ENCODE data around the gene HS3ST2. TPM values are rescaled to one million over a fixed set of nuclear protein-coding genes. Genes with fewer than 3 reads are reported as not detected.

The HS3ST2 gene
- total RNA-seq, 1 donor from 2014 or later = 1.0 TPM

- no peak for FAIRE-seq
- no peak for TF ChIP-seq EZH2 (IDR thresholded peaks at IDR 0.05; ENCODE audit: insufficient read depth, low read length)
- TF ChIP-seq, protein P1, sequence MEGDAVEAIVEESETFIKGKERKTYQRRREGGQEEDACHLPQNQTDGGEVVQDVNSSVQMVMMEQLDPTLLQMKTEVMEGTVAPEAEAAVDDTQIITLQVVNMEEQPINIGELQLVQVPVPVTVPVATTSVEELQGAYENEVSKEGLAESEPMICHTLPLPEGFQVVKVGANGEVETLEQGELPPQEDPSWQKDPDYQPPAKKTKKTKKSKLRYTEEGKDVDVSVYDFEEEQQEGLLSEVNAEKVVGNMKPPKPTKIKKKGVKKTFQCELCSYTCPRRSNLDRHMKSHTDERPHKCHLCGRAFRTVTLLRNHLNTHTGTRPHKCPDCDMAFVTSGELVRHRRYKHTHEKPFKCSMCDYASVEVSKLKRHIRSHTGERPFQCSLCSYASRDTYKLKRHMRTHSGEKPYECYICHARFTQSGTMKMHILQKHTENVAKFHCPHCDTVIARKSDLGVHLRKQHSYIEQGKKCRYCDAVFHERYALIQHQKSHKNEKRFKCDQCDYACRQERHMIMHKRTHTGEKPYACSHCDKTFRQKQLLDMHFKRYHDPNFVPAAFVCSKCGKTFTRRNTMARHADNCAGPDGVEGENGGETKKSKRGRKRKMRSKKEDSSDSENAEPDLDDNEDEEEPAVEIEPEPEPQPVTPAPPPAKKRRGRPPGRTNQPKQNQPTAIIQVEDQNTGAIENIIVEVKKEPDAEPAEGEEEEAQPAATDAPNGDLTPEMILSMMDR (IDR thresholded peaks at IDR 0.05; ENCODE audit: insufficient read depth, low read depth, low read length) = no peak
- no peaks in the 10 kb centered on the region for H3K9me3 Mint-ChIP-seq (ENCODE audit: unreplicated experiment)
Measured at GRCh38 chr16:22924492-22924891, 110.5 kb downstream of the HS3ST2 start.

GRCh38 chr16:22926105-22926751, 112.3 kb downstream of the HS3ST2 start:
- Mint-ChIP-seq H3K4me3 (ENCODE audit: unreplicated experiment) (no peak overlapping the region), H3K36me3 (ENCODE audit: low read depth, unreplicated experiment) (no peaks in the 10 kb centered on the region), H3K27me3 (ENCODE audit: low read depth, unreplicated experiment) (peaks cover 13% of the 10 kb centered on the region), H3K9me3 (ENCODE audit: unreplicated experiment) (no peaks in the 10 kb centered on the region), H3K4me1 (ENCODE audit: low read depth, unreplicated experiment) (no peaks in the 10 kb centered on the region), H3K27ac (ENCODE audit: unreplicated experiment) (no peak overlapping the region)
- H3K27ac ChIP-seq (ENCODE audit: low read depth, low read length) = no peak overlapping the region
- H3K4me3 ChIP-seq (ENCODE audit: insufficient read depth, low read depth, low read length) = no peak overlapping the region
- no peak for TF ChIP-seq EZH2 (IDR thresholded peaks at IDR 0.05; ENCODE audit: insufficient read depth, low read length)
- TF ChIP-seq, protein P1 (IDR thresholded peaks at IDR 0.05; ENCODE audit: insufficient read depth, low read depth, low read length) = no peak
- no peaks in the 10 kb centered on the region for H4K20me1 ChIP-seq (ENCODE audit: insufficient read depth, low read length)
- no peaks in the 10 kb centered on the region for H3K79me2 ChIP-seq (ENCODE audit: insufficient read depth, low read length)
- DNase-seq (ENCODE audit: low read depth) = no peak
- H3K27me3 ChIP-seq (ENCODE audit: insufficient read depth, low read length) = no peaks in the 10 kb centered on the region
- no peaks in the 10 kb centered on the region for H3K4me1 ChIP-seq (ENCODE audit: insufficient read depth, low read length)
- H3K36me3 ChIP-seq (ENCODE audit: insufficient read depth, low read length) = no peaks in the 10 kb centered on the region
- FAIRE-seq = no peak
- H3K9ac ChIP-seq (ENCODE audit: low read length) = no peak overlapping the region
- H3K4me2 ChIP-seq (ENCODE audit: low read length) = no peak overlapping the region
- no peak overlapping the region for H2AFZ ChIP-seq (ENCODE audit: low read depth, low read length)
- no peaks in the 10 kb centered on the region for H3K9me3 ChIP-seq (ENCODE audit: insufficient read depth, low read depth, low read length)

More at GRCh38 chr16:22924492-22924891, 110.5 kb downstream of the HS3ST2 start:
- Histone ChIP-seq H3K36me3 (ENCODE audit: insufficient read depth, low read length) (no peaks in the 10 kb centered on the region), H3K9me3 (ENCODE audit: insufficient read depth, low read depth, low read length) (no peaks in the 10 kb centered on the region), H3K4me1 (ENCODE audit: insufficient read depth, low read length) (no peaks in the 10 kb centered on the region), H2AFZ (ENCODE audit: low read depth, low read length) (no peak overlapping the region), H3K79me2 (ENCODE audit: insufficient read depth, low read length) (no peaks in the 10 kb centered on the region), H3K4me3 (ENCODE audit: insufficient read depth, low read depth, low read length) (no peak overlapping the region), H3K9ac (ENCODE audit: low read length) (no peak overlapping the region), H3K4me2 (ENCODE audit: low read length) (no peak overlapping the region), H4K20me1 (ENCODE audit: insufficient read depth, low read length) (no peaks in the 10 kb centered on the region), H3K27ac (ENCODE audit: low read depth, low read length) (no peak overlapping the region), H3K27me3 (ENCODE audit: insufficient read depth, low read length) (no peaks in the 10 kb centered on the region)
- no peaks in the 10 kb centered on the region for H3K36me3 Mint-ChIP-seq (ENCODE audit: low read depth, unreplicated experiment)
- no peak for DNase-seq (ENCODE audit: low read depth)
- no peak overlapping the region for H3K27ac Mint-ChIP-seq (ENCODE audit: unreplicated experiment)
- no peaks in the 10 kb centered on the region for H3K4me1 Mint-ChIP-seq (ENCODE audit: low read depth, unreplicated experiment)
- no peak overlapping the region for H3K4me3 Mint-ChIP-seq (ENCODE audit: unreplicated experiment)
- H3K27me3 Mint-ChIP-seq (ENCODE audit: low read depth, unreplicated experiment) = peaks cover 13% of the 10 kb centered on the region

DNA sequence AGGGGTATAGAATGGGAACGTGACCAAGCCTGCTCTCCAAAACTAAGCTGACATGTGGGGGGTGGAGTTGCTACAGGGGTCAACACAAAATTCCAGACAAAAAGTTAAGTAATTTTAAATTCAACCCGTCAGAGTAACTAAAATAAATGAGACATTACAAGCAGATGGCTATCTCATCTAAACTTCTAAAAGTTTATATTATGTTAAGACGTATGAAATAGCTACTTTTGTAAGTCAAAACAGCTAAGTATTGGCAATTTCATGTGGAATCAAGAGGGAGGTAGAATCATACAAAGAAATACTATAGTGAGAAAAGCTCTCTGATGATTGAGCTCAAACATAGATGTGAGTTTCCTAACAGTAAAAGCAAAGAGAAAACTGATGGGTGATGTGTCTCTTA, 113.3 kb downstream of the HS3ST2 start:
- H3K27me3 Mint-ChIP-seq (ENCODE audit: low read depth, unreplicated experiment) = peaks cover 20% of the 10 kb centered on the region
- H3K4me2 ChIP-seq (ENCODE audit: low read length) = no peak overlapping the region
- no peak overlapping the region for H3K4me3 Mint-ChIP-seq (ENCODE audit: unreplicated experiment)
- no peaks in the 10 kb centered on the region for H3K27me3 ChIP-seq (ENCODE audit: insufficient read depth, low read length)
- no peak overlapping the region for H2AFZ ChIP-seq (ENCODE audit: low read depth, low read length)
- H4K20me1 ChIP-seq (ENCODE audit: insufficient read depth, low read length) = no peaks in the 10 kb centered on the region
- no peaks in the 10 kb centered on the region for H3K36me3 Mint-ChIP-seq (ENCODE audit: low read depth, unreplicated experiment)
- H3K4me3 ChIP-seq (ENCODE audit: insufficient read depth, low read depth, low read length) = no peak overlapping the region
- no peaks in the 10 kb centered on the region for H3K79me2 ChIP-seq (ENCODE audit: insufficient read depth, low read length)
- no peaks in the 10 kb centered on the region for H3K36me3 ChIP-seq (ENCODE audit: insufficient read depth, low read length)
- no peak overlapping the region for H3K27ac ChIP-seq (ENCODE audit: low read depth, low read length)
- TF ChIP-seq EZH2 (IDR thresholded peaks at IDR 0.05; ENCODE audit: insufficient read depth, low read length) = no peak
- TF ChIP-seq, protein P1 (IDR thresholded peaks at IDR 0.05; ENCODE audit: insufficient read depth, low read depth, low read length) = no peak
- H3K27ac Mint-ChIP-seq (ENCODE audit: unreplicated experiment) = no peak overlapping the region
- no peaks in the 10 kb centered on the region for H3K4me1 ChIP-seq (ENCODE audit: insufficient read depth, low read length)
- DNase-seq (ENCODE audit: low read depth) = no peak
- no peaks in the 10 kb centered on the region for H3K9me3 ChIP-seq (ENCODE audit: insufficient read depth, low read depth, low read length)
- peaks cover 4% of the 10 kb centered on the region for H3K4me1 Mint-ChIP-seq (ENCODE audit: low read depth, unreplicated experiment)
- H3K9ac ChIP-seq (ENCODE audit: low read length) = no peak overlapping the region
- H3K9me3 Mint-ChIP-seq (ENCODE audit: unreplicated experiment) = no peaks in the 10 kb centered on the region
- no peak for FAIRE-seq
